OCI-LY3 (cell line): ENCODE measurements around the gene CORO2B.

Experiments used
- H2AFZ ChIP-seq: fragments of 200-600, 300-600 bp; shearing (Covaris generic); 2 replicates; pipeline ENCODE4 v1.6.0; 2014; ENCODE audit warnings: antibody characterized with exemption, low read depth, low read length
- H3K27ac ChIP-seq: fragments of 200-600, 300-600 bp; sonication (generic); 2 replicates; pipeline ENCODE4 v1.5.1; 2014; ENCODE audit warnings: mild to moderate bottlenecking, low read length, moderate library complexity, mixed read lengths
- H3K27me3 ChIP-seq: fragments of 200-600, 300-600 bp; sonication (generic); 2 replicates; pipeline ENCODE4 v1.6.1; 2014; ENCODE audit warnings: low read depth, low read length, mixed read lengths
- H3K36me3 ChIP-seq: fragments of 200-600, 300-600 bp; sonication (generic); replicated peaks from 2 replicates; pipeline ENCODE3; 2014; ENCODE audit warnings: low read depth, low read length, mixed read lengths
- H3K4me1 ChIP-seq: fragments of 300-600, 200-600 bp; sonication (generic); 2 replicates; pipeline ENCODE4 v1.6.1; 2014; ENCODE audit warnings: low read length, mixed read lengths
- H3K4me2 ChIP-seq: fragments of 200-600, 300-600 bp; sonication (generic); 2 replicates; pipeline ENCODE4 v1.6.1; 2014; ENCODE audit warnings: low read length, mixed read lengths
- H3K4me3 ChIP-seq: fragments of 300-600, 200-600 bp; sonication (generic); 2 replicates; pipeline ENCODE4 v1.5.1; 2014; ENCODE audit warnings: antibody characterized with exemption, mild to moderate bottlenecking, low read length, moderate library complexity
- H3K79me2 ChIP-seq: fragments of 300-600, 200-600 bp; shearing (Covaris generic); 2 replicates; pipeline ENCODE4 v1.6.1; 2014; ENCODE audit warnings: mild to moderate bottlenecking, low read length, mixed read lengths
- H3K9ac ChIP-seq: fragments of 300-600, 200-600 bp; shearing (Covaris generic); 2 replicates; pipeline ENCODE4 v1.6.0; 2014; ENCODE audit warnings: mild to moderate bottlenecking, low read length, moderate library complexity
- H3K9me3 ChIP-seq: fragments of 200-600, 300-600 bp; shearing (Covaris generic); 2 replicates; pipeline ENCODE4 v1.6.1; 2014; ENCODE audit warnings: low read length, mixed read lengths; ENCODE audit not compliant: insufficient read depth
- H4K20me1 ChIP-seq: fragments of 200-600, 300-600 bp; sonication (generic); 2 replicates; pipeline ENCODE4 v1.6.1; 2016; ENCODE audit warnings: low read length, mixed read lengths; ENCODE audit not compliant: insufficient read depth
- CTCF ChIP-seq: fragments of 200-600, 300-600 bp; sonication (generic); IDR thresholded peaks from 2 replicates; pipeline ENCODE4 v1.5.1; 2014; ENCODE audit warnings: antibody characterized with exemption, low read length, low read depth
- EZH2phosphoT487 ChIP-seq: fragments of 200-600 bp; shearing (Covaris generic); IDR thresholded peaks from 2 replicates; pipeline ENCODE4 v1.6.1; 2018; ENCODE audit warnings: antibody characterized with exemption, mixed run types, low read depth

The CORO2B gene

GRCh38 chr15:68621535-68621934 is 42.7 kb downstream of the CORO2B start:
- H3K27ac ChIP-seq, result no peak overlapping the region
- H3K4me3 ChIP-seq, result no peak overlapping the region
- no peak for TF ChIP-seq EZH2phosphoT487
- no peak for TF ChIP-seq CTCF
- H3K9ac ChIP-seq, result no peak overlapping the region
- H3K79me2 ChIP-seq, result no peaks in the 10 kb centered on the region
- no peaks in the 10 kb centered on the region for H3K9me3 ChIP-seq
- no peaks in the 10 kb centered on the region for H4K20me1 ChIP-seq
- no peak overlapping the region for H2AFZ ChIP-seq
- H3K4me2 ChIP-seq, result no peak overlapping the region
- no peaks in the 10 kb centered on the region for H3K36me3 ChIP-seq
- peaks cover 51% of the 10 kb centered on the region for H3K27me3 ChIP-seq
- peaks cover 6% of the 10 kb centered on the region; the same call in 1 of the 2 replicates for H3K4me1 ChIP-seq

- TF ChIP-seq CTCF (no peak), EZH2phosphoT487 (no peak)
- H3K4me2 ChIP-seq, result peak overlapping the region; percentile 33
- peaks cover 6% of the 10 kb centered on the region; the same call in 1 of the 2 replicates for H3K4me1 ChIP-seq
These were observed 44.6 kb downstream of the CORO2B start for GRCh38 chr15:68623301-68623892.

GRCh38 chr15:68625853-68626252 is 47.1 kb downstream of the CORO2B start:
- H3K27me3 ChIP-seq, result peaks cover 73% of the 10 kb centered on the region
- H3K4me2 ChIP-seq, result no peak overlapping the region
- no peaks in the 10 kb centered on the region for H3K9me3 ChIP-seq
- H3K79me2 ChIP-seq, result no peaks in the 10 kb centered on the region
- no peaks in the 10 kb centered on the region for H3K36me3 ChIP-seq
- no peak overlapping the region for H3K9ac ChIP-seq
- no peak overlapping the region for H2AFZ ChIP-seq
- no peaks in the 10 kb centered on the region for H4K20me1 ChIP-seq
- H3K4me3 ChIP-seq, result no peak overlapping the region
- H3K27ac ChIP-seq, result no peak overlapping the region
- H3K4me1 ChIP-seq, result peaks cover 6% of the 10 kb centered on the region; the same call in 1 of the 2 replicates
- TF ChIP-seq EZH2phosphoT487 (no peak), CTCF (no peak)

More at GRCh38 chr15:68623301-68623892, 44.6 kb downstream of the CORO2B start:
- H3K27ac ChIP-seq, result no peak overlapping the region
- no peaks in the 10 kb centered on the region for H3K79me2 ChIP-seq
- no peaks in the 10 kb centered on the region for H3K9me3 ChIP-seq
- H3K36me3 ChIP-seq, result no peaks in the 10 kb centered on the region
- H3K4me3 ChIP-seq, result no peak overlapping the region
- no peak overlapping the region for H3K9ac ChIP-seq
- H3K27me3 ChIP-seq, result peaks cover 64% of the 10 kb centered on the region
- H2AFZ ChIP-seq, result no peak overlapping the region; the same call in 1 of the 2 replicates
- H4K20me1 ChIP-seq, result no peaks in the 10 kb centered on the region

- Histone ChIP-seq H3K79me2 (no peaks in the 10 kb centered on the region), H3K27ac (no peak overlapping the region), H3K36me3 (no peaks in the 10 kb centered on the region), H3K4me2 (no peak overlapping the region), H3K4me1 (peaks cover 6% of the 10 kb centered on the region; the same call in 1 of the 2 replicates), H3K27me3 (peaks cover 73% of the 10 kb centered on the region), H4K20me1 (no peaks in the 10 kb centered on the region), H3K9me3 (no peaks in the 10 kb centered on the region), H3K4me3 (no peak overlapping the region), H3K9ac (no peak overlapping the region), H2AFZ (no peak overlapping the region)
- TF ChIP-seq CTCF (no peak), EZH2phosphoT487 (no peak)
These were observed 47.5 kb downstream of the CORO2B start for GRCh38 chr15:68626283-68626682.
